PC-3 (cell line): Measurements from ENCODE around the gene ZNF169. TPM values are rescaled to one million over a fixed set of nuclear protein-coding genes. Genes with fewer than 3 reads are reported as not detected.

ENCODE experiments used
- ATAC-seq: fragments of 200-7000 bp; cut with Tn5 transposase; 2 replicates; pipeline ENCODE4 v1.9.1; 2020; ENCODE audit warnings: mild to moderate bottlenecking, moderate library complexity
- Bru-seq: library from RNA; stranded (reverse); fragments of 400-500 nt; gene quantifications from one replicate; lab custom pipeline; 2021; lab: Mats Ljungman, UMichigan
- BruChase-seq, 2 experiments: library from RNA; stranded (reverse); fragments of 400-500 nt; gene quantifications; one replicate each; lab custom pipeline; 2021; lab: Mats Ljungman, UMichigan
- BruUV-seq: library from RNA; stranded (reverse); fragments of 400-500 nt; replicated peaks from 2 replicates; lab custom pipeline; 2021; lab: Mats Ljungman, UMichigan
- CTCF ChIA-PET: fragments of 300-600 bp; sonication (Branson Sonifier 250); formaldehyde crosslinking; loops from one replicate; lab custom pipeline; 2022; ENCODE audit warnings: antibody characterized with exemption; lab: Charles Lee
- POLR2A ChIA-PET: fragments of 300-600 bp; sonication (Branson Sonifier 250); formaldehyde crosslinking; loops from one replicate; lab custom pipeline; 2022; ENCODE audit warnings: antibody characterized with exemption; ENCODE audit not compliant: unreplicated experiment; lab: Charles Lee
- DNase-seq: peaks from one replicate; pipeline ENCODE4 v3.0.0-alpha.2; 2015
- H2AFZ ChIP-seq: fragments of 300-600 bp; sonication (generic); 2 replicates; pipeline ENCODE4 v1.6.0; 2016; ENCODE audit warnings: antibody characterized with exemption, low read length
- H3F3A ChIP-seq: fragments of 300-600 bp; sonication (generic); one replicate; pipeline ENCODE4 v1.6.0; 2017; ENCODE audit warnings: antibody characterized with exemption, low read length, control low read depth, mild to moderate bottlenecking; ENCODE audit not compliant: unreplicated experiment
- H3K27ac ChIP-seq: fragments of 300-600 bp; sonication (generic); 2 replicates; pipeline ENCODE4 v1.5.1; 2016; ENCODE audit warnings: mild to moderate bottlenecking, low read length
- H3K27me3 ChIP-seq: fragments of 300-600 bp; sonication (generic); 2 replicates; pipeline ENCODE4 v1.6.1; 2016; ENCODE audit warnings: low read length, mixed read lengths
- H3K36me3 ChIP-seq: fragments of 300-600 bp; sonication (generic); 2 replicates; pipeline ENCODE4 v1.6.1; 2016; ENCODE audit warnings: low read depth, mixed run types, low read length, mixed read lengths
- H3K4me1 ChIP-seq: fragments of 300-600 bp; sonication (generic); 2 replicates; pipeline ENCODE4 v1.5.1; 2016; ENCODE audit warnings: low read length; ENCODE audit not compliant: insufficient read depth
- H3K4me2 ChIP-seq: fragments of 300-600 bp; sonication (generic); 2 replicates; pipeline ENCODE4 v1.6.0; 2016; ENCODE audit warnings: low read length
- H3K4me3 ChIP-seq: fragments of 300-600 bp; sonication (generic); 2 replicates; pipeline ENCODE4 v1.5.1; 2016; ENCODE audit warnings: mild to moderate bottlenecking, low read length, mixed read lengths
- H3K79me2 ChIP-seq: fragments of 300-600 bp; sonication (generic); 2 replicates; pipeline ENCODE4 v1.6.1; 2017; ENCODE audit warnings: low read length, mixed read lengths
- H3K9ac ChIP-seq: fragments of 300-600 bp; sonication (generic); 2 replicates; pipeline ENCODE4 v1.6.0; 2016; ENCODE audit warnings: mild to moderate bottlenecking, low read length
- H3K9me2 ChIP-seq: fragments of 300-600 bp; sonication (generic); replicated peaks from 2 replicates; pipeline ENCODE4 v1.6.1; 2016; ENCODE audit warnings: mixed run types, low read length, mixed read lengths
- H3K9me3 ChIP-seq: fragments of 300-600 bp; sonication (generic); 2 replicates; pipeline ENCODE4 v1.6.1; 2016; ENCODE audit warnings: low read length, mixed read lengths
- H4K20me1 ChIP-seq: fragments of 300-600 bp; sonication (generic); 2 replicates; pipeline ENCODE4 v1.6.1; 2016; ENCODE audit warnings: low read length, mixed read lengths
- EZH2 ChIP-seq: fragments of 300-600 bp; sonication (generic); IDR thresholded peaks from one replicate; pipeline ENCODE4 v1.6.1; 2017; ENCODE audit warnings: antibody characterized with exemption, mild to moderate bottlenecking, low read length; ENCODE audit not compliant: unreplicated experiment
- EZH2phosphoT487 ChIP-seq: fragments of 300-600 bp; sonication (generic); IDR thresholded peaks from 2 replicates; pipeline ENCODE4 v1.6.1; 2018; ENCODE audit warnings: mild to moderate bottlenecking, antibody characterized with exemption, low read length, borderline replicate concordance
- intact Hi-C: fragments of 100-400 bp; cut with micrococcal nuclease; formaldehyde crosslinking; loops from 2 replicates; pipeline ENCODE4 v1.9.0; 2023
- long read RNA-seq: library from polyadenylated mRNA; unstranded; transcript quantifications from one replicate; pipeline ENCODE4 v2.0.0, GENCODE V29; 2021; ENCODE audit not compliant: unreplicated experiment
- total RNA-seq: library from RNA; depleted of rRNA; stranded (reverse); fragments of >200 nt; gene quantifications from 2 replicates; pipeline ENCODE4 v1.2.3, GENCODE V29; 2014; rRNA removed
- TF ChIP-seq, protein P1 (sequence below): fragments of 300-600 bp; sonication (generic); conservative IDR thresholded peaks from 2 replicates; pipeline ENCODE4 v1.5.1; 2017; ENCODE audit warnings: antibody characterized with exemption, low read depth, mild to moderate bottlenecking, low read length

ZNF169 gene
- total RNA-seq (2.4 and 2.8 TPM in 2 replicates), Bru-seq, nascent RNA (percentile 70 among the genes with signal in this experiment), BruChase-seq, experiment 1, labeled RNA remaining after a 6-hour chase (percentile 60 among the genes with signal in this experiment), BruChase-seq, experiment 2, labeled RNA remaining after a 2-hour chase (percentile 73 among the genes with signal in this experiment)
- long read RNA-seq, partial matches to known transcripts: 5 of 18 reads
- long read RNA-seq, other reads (novel, unspliced or antisense): 8 of 18 reads

GRCh38 chr9:94259077-94259862 is at the start of gene ZNF169:
Gene ZNF169, plus strand, starts transcription at chr9:94259298. Its CDS starts 19,515 bp downstream, at chr9:94278813.
- ChIA-PET POLR2A (no interaction called here), CTCF (no interaction called here)
- Histone ChIP-seq H3K9me3 (no peaks in the 10 kb centered on the region), H4K20me1 (no peaks in the 10 kb centered on the region), H3K27ac (no peak within 1 kb of the TSS), H3K4me3 (peak within 1 kb of the TSS; percentile 98), H3K4me1 (no peaks in the 10 kb centered on the region), H3K79me2 (peaks cover 43% of the 10 kb centered on the region), H3F3A (no peaks in the 10 kb centered on the region), H3K27me3 (no peaks in the 10 kb centered on the region), H2AFZ (peak within 1 kb of the TSS; percentile 95), H3K9me2 (no peaks in the 10 kb centered on the region), H3K36me3 (no peaks in the 10 kb centered on the region), H3K9ac (peak within 1 kb of the TSS; percentile 83), H3K4me2 (peak within 1 kb of the TSS; percentile 94)
- DNase-seq: peak; percentile 85
- TF ChIP-seq EZH2 (no peak), EZH2phosphoT487 (no peak)
- TF ChIP-seq, protein P1, sequence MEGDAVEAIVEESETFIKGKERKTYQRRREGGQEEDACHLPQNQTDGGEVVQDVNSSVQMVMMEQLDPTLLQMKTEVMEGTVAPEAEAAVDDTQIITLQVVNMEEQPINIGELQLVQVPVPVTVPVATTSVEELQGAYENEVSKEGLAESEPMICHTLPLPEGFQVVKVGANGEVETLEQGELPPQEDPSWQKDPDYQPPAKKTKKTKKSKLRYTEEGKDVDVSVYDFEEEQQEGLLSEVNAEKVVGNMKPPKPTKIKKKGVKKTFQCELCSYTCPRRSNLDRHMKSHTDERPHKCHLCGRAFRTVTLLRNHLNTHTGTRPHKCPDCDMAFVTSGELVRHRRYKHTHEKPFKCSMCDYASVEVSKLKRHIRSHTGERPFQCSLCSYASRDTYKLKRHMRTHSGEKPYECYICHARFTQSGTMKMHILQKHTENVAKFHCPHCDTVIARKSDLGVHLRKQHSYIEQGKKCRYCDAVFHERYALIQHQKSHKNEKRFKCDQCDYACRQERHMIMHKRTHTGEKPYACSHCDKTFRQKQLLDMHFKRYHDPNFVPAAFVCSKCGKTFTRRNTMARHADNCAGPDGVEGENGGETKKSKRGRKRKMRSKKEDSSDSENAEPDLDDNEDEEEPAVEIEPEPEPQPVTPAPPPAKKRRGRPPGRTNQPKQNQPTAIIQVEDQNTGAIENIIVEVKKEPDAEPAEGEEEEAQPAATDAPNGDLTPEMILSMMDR: no peak
- BruUV-seq: TSS peak; percentile 77
- peak; percentile 100 for ATAC-seq
- intact Hi-C loops: no loop called here

DNA sequence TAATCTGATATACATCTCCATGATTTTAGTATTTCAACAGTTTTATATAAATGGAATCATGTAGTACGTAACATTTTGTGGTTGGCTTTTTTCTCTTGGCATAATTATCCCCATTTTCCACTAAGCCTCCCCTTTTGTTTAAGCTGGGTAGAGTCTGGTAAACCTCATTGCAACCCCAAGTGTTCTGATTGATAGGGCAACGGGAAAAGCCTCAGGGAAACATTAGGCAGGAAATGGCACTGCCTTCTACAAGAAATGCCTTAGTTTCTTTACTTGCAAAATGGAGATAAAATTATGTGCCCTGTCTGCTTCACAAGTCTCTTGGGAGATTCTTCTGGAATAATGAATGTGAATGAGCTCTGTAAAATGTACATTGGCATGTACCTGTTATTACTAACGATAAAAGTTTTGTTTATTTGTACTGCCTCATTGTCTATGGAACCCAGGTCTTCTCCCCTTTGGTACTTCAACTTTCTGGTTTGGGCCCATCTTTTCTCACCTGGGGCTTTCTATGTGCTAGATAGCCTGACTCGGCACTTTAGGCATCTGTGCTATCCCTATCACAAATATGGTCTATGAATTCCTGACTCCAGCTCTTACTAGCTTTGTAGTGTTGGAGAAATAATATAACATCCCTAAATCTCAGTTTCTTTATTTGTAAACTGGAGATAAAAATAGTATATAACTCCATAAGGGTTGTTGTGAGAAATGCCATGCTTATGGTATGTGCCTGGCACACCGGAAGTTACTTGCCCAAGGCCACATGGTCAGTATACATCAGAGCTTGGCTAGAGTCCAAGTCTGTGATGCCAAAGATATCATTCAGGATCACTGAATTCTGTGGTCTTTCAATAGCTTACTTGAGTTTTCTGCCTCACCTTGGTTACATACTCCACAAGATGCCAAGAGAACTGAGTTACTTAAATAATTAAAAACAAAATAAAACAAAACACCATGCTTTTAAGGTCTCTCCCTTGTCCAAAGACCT is 48.2 kb upstream of the ZNF169 start:
- H3F3A ChIP-seq: no peaks in the 10 kb centered on the region
- H3K9me3 ChIP-seq: no peaks in the 10 kb centered on the region
- no TSS peak for BruUV-seq
- intact Hi-C loops: no loop called here
- H3K4me3 ChIP-seq: no peak overlapping the region
- TF ChIP-seq EZH2: no peak
- TF ChIP-seq, protein P1: no peak
- TF ChIP-seq EZH2phosphoT487: no peak
- no peak overlapping the region for H3K27ac ChIP-seq
- H3K36me3 ChIP-seq: no peaks in the 10 kb centered on the region
- H2AFZ ChIP-seq: no peak overlapping the region
- H4K20me1 ChIP-seq: no peaks in the 10 kb centered on the region
- no peak overlapping the region for H3K9ac ChIP-seq
- CTCF ChIA-PET: no interaction called here
- H3K4me1 ChIP-seq: no peaks in the 10 kb centered on the region
- DNase-seq (peak; percentile 31), ATAC-seq (no peak)
- POLR2A ChIA-PET: interaction anchor here (0.7 kb wide), 1 partner anchor 438 kb away, joined by 7 read pairs; no protein-coding TSS in a partner anchor
- no peak overlapping the region for H3K4me2 ChIP-seq
- no peaks in the 10 kb centered on the region for H3K79me2 ChIP-seq
- no peaks in the 10 kb centered on the region for H3K9me2 ChIP-seq
- no peaks in the 10 kb centered on the region for H3K27me3 ChIP-seq
